WI38 (cell line): ENCODE data around the gene SLCO4A1.

Experiments
- H3K4me3 ChIP-seq: 2 replicates; pipeline ENCODE4 v1.5.1; 2011; ENCODE audit warnings: low read depth, mild to moderate bottlenecking, control low read depth, low read length
- CTCF ChIP-seq: IDR thresholded peaks from 2 replicates; pipeline ENCODE4 v1.5.1; 2012; ENCODE audit warnings: low read depth, mild to moderate bottlenecking, control low read depth, low read length

Gene SLCO4A1

DNA sequence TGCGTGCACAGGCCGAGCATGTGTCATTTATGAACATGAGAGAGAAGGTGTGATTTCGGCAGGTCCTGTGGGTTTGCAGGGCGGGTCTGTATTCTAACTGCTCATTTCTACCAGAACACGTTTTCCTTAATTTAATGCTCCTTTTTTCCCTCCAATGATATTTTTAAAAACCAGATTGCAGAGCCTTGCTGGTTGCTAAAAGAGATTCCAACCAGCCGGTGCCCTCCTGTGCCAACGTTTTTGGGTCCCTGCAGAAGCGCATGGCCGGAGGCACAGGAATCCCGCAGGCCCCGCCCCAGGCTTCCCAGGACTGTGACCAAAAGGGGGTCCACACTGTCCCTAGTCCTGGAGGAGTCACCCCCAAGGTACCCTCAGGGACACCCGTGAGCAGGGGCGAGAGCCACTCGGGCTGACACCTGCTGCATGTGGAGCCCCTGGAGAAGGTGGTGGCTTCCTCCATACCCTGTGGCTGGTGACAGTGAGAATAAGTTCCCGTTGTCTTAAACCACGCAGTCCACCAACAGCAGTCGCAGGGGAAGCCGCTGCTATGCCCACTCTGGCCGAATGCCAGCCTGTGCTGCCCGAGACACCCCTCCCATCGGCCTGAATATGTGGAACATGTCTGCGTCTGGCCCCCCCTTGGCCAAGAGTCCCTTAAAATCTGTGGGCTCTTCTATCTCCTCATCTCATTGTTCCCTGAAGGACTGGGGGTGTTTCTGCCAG lies 50.7 kb downstream of the SLCO4A1 start:
- TF ChIP-seq CTCF, result no peak
- H3K4me3 ChIP-seq, result no peak overlapping the region

DNA sequence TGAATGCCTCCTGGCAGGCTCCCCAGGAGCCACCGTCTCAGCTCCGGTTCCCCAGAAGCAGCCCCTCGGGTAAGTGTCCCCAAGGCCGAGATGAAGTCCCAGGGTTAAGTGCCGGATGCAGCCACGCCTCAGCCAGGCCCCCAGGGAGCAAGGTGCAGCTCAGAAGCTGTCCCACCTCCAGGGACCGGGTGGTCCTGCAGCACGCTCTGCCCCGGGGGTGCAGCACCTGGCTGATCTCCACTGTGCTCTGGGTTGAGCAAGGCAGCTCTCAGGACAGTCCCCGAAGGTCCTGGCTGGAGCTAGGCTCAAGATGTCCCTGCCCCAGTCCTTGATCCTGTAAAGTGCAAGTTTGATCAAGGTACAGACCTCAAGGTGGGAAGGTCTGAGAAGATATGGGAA lies 51.2 kb downstream of the SLCO4A1 start:
- TF ChIP-seq CTCF, result no peak
- H3K4me3 ChIP-seq, result no peak overlapping the region

GRCh38 chr20:62694106-62694505 lies 51.8 kb downstream of the SLCO4A1 start:
- TF ChIP-seq CTCF, result no peak
- H3K4me3 ChIP-seq, result no peak overlapping the region

DNA sequence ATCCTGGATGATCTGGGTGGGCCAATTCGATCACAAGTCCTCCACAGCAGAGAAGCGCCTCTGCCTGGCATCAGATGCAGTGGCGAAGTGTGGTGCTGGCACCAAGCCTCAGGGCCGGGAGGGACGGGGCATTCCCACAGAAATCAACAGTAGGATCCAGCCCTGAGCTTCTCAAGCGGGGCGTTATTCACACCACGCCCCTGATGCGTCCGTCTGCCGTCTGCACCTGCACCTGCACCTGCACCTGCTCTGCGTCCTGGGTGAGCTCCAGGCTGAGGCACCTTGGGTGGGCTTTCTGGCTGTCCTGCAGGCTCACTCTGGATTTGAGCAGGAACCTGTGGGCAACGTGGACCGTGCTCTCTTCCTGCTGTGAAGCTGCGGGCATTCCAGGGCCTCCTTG lies 52.6 kb downstream of the SLCO4A1 start:
- no peak for TF ChIP-seq CTCF
- no peak overlapping the region for H3K4me3 ChIP-seq

DNA sequence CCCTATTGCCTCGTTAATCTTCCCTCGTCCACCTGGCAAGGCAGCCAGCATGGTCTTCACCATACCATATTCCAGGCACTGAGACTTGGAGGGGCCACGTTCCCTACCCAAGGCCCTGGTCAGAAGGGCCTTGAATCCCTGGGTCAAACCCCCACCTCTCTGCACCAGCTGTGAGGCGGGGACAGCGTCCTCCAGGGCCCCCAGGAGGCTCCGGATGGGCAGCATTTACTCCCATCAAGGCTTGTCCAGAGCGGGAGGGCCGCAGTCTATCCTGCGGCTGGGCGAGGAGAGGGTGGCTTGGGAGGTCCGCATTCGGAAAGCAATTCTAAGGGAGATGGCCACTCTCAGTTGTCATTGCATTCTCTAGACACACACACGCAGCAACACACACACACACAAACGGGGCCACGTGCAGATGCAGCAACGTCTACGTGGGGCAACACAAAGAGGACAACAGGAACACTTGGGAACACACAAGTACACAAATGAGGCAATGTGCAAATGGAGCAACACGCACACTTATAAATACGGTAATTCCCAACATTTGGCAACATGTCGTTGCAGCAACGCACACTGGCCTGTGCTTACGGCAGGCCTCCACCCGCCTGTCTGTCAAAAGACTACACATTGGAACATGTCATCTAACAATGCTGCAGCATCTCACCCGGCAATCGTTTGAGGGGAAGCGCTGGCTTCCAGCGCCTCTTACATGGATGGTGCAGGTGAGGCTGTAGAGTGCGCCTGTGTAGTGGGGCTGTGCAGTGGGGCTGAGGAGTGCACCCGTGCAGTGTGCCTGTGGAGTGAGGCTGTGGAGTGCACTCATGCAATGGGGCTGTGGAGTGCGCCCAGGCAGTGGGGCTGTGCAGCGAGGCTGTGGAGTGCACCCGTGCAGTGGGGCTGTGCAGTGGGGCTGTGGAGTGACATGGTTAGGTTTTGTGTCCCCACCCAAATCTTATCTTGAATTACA lies 53.4 kb downstream of the SLCO4A1 start:
- TF ChIP-seq CTCF, result no peak
- H3K4me3 ChIP-seq, result no peak overlapping the region

DNA sequence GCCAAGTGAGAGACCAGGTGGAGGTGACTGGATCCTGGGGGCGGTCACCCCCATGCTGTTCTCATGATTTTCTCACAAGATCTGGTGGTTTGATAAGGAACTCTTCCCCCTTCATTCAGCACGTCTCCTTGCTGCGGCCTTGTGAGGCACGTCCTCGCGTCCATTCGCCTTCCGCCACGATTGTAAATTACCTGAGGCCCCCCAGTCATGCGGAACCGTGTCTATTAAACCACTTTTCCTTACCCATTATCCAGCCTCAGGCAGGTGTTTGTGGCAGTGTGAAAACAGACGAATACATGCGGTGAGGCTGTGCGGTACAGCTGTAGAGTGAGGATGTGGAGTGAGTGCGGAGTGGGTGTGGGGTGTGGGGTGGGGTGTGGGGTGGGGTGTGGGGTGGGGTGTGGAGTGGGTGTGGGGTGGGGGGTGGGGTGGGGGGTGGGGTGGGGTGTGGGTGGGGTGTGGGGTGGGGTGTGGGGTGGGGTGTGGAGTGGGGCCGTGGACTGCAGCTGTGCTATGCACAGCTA lies 54.2 kb downstream of the SLCO4A1 start:
- no peak for TF ChIP-seq CTCF
- no peak overlapping the region for H3K4me3 ChIP-seq

DNA sequence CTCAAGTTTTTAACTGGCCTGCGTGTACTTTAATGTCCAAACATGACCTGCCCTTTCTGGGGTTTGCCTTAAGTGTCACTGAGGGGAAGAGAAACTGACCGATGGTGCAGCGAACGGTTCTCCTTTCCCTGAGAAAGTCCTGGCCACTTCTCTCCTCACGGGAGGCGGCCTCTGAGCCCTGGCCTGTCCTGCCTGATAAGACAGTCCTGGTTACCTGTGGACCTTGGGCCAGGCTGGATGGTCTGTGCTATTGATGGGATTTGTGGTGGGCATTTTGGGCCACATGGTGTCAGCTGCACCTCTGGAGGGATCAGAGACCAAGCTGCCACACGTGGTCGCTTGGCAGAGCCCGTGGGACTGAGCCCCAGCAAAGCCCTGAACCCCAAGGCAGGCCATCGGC lies 54.7 kb downstream of the SLCO4A1 start:
- TF ChIP-seq CTCF, result no peak

More for the DNA sequence above, 54.7 kb downstream of the SLCO4A1 start:
- no peak overlapping the region for H3K4me3 ChIP-seq
